Gastrocnemius medialis (tissue), 4 donors: ENCODE results near the gene ATP11A.

Experiments used
- CTCF ChIP-seq, 5 experiments: fragments of 450-650 bp in 3 of 5; fragments of 200-600 bp in 2 of 5; sonication (generic) in 2 of 5; IDR thresholded peaks in 4 of 5; conservative IDR thresholded peaks in 1 of 5; 1 replicate in 4 of 5; 2 replicates in 1 of 5; pipeline ENCODE4 v1.5.1; 2016 to 2019; ENCODE audit warnings: antibody characterized with exemption in 5 of 5, mild to moderate bottlenecking in 3 of 5, moderate library complexity in 3 of 5
- POLR2A ChIP-seq, 2 donors: fragments of 450-650 bp; IDR thresholded peaks; one replicate each; pipeline ENCODE4 v1.6.1; 2017; ENCODE audit warnings: antibody characterized with exemption in 2 of 2, mild to moderate bottlenecking in 2 of 2, moderate library complexity in 2 of 2

GRCh38 chr13:112838038-112838841 lies 148.4 kb downstream of the ATP11A start:
- TF ChIP-seq CTCF (IDR thresholded peaks at IDR 0.05 in 4 of 5, conservative IDR thresholded peaks at IDR 0.05 in 1 of 5) (no peak), POLR2A (IDR thresholded peaks at IDR 0.05) (no peak)
